ENCODE data around the gene CERS6. TPM values are rescaled to one million over a fixed set of nuclear protein-coding genes. Genes with fewer than 3 reads are reported as not detected.

Gene CERS6
- total and polyA plus RNA-seq, 2 experiments from 2014 or later = 7.4 to 35.0 TPM

- TF ChIP-seq ETS1 (IDR thresholded peaks at IDR 0.05) = no peak
- TF ChIP-seq REST (IDR thresholded peaks at IDR 0.05; ENCODE audit: unreplicated experiment) = no peak
- TF ChIP-seq CREB1 (CRISPR knock-in tag; IDR thresholded peaks at IDR 0.05; ENCODE audit: low read depth) = no peak
Measured at GRCh38 chr2:168543037-168543436, 87.0 kb downstream of the CERS6 start (continued).

- Histone ChIP-seq H3K27me3 (ENCODE audit: insufficient read depth) (no peaks in the 10 kb centered on the region), H4K20me1 (replicated peaks; ENCODE audit: insufficient read depth) (no peaks in the 10 kb centered on the region), H3K27ac (ENCODE audit: low read depth) (no peak overlapping the region), H3K9me2 (ENCODE audit: insufficient read depth) (no peaks in the 10 kb centered on the region), H3K79me2 (replicated peaks; ENCODE audit: insufficient read depth) (peaks cover 78% of the 10 kb centered on the region), H3K4me1 (ENCODE audit: insufficient read depth) (peaks cover 14% of the 10 kb centered on the region), H3K4me2 (no peak overlapping the region), H2AFZ (no peak overlapping the region), H3K36me3 (ENCODE audit: insufficient read depth) (no peaks in the 10 kb centered on the region), H3F3A (replicated peaks; ENCODE audit: low read depth) (no peaks in the 10 kb centered on the region), H3K4me3 (no peak overlapping the region)
- DNase-seq (ENCODE audit: low spot score) (no peak), ATAC-seq (no peak)
- peaks cover 22% of the 10 kb centered on the region for H3K36me3 Mint-ChIP-seq (ENCODE audit: low read depth)
- no peak overlapping the region for H3K4me3 Mint-ChIP-seq
- no peak for TF ChIP-seq CREB1 (CRISPR knock-in tag; IDR thresholded peaks at IDR 0.05; ENCODE audit: low read depth)
- no peak for TF ChIP-seq ZNF331 (CRISPR knock-in tag; IDR thresholded peaks at IDR 0.05; ENCODE audit: low read depth)
- no peak for TF ChIP-seq EZH2 (IDR thresholded peaks at IDR 0.05; ENCODE audit: low read depth, unreplicated experiment)
- no peak for TF ChIP-seq JUNB (IDR thresholded peaks at IDR 0.05; ENCODE audit: unreplicated experiment)
- TF ChIP-seq POLR2AphosphoS5 (IDR thresholded peaks at IDR 0.05; ENCODE audit: low read depth) = no peak
- TF ChIP-seq ETS1 (IDR thresholded peaks at IDR 0.05) = no peak
- no peak for TF ChIP-seq REST (IDR thresholded peaks at IDR 0.05; ENCODE audit: unreplicated experiment)
- peaks cover 2% of the 10 kb centered on the region for H3K27me3 Mint-ChIP-seq (ENCODE audit: insufficient read depth, low read depth, poor library complexity)
- H3K27ac Mint-ChIP-seq = no peak overlapping the region
- H3K4me1 Mint-ChIP-seq = peaks cover 37% of the 10 kb centered on the region
- H3K9me3 Mint-ChIP-seq = peaks cover 8% of the 10 kb centered on the region; the same call in 2 of the 3 replicates
Measured at GRCh38 chr2:168543935-168544334, 87.9 kb downstream of the CERS6 start.
